ENCODE data around the gene DNHD1. TPM values are rescaled to one million over a fixed set of nuclear protein-coding genes. Genes with fewer than 3 reads are reported as not detected.

The DNHD1 gene
- total and polyA plus RNA-seq, 2 of the 4 experiments (the other 2 are of a cell fraction), result 1.8 to 3.6 TPM

DNA sequence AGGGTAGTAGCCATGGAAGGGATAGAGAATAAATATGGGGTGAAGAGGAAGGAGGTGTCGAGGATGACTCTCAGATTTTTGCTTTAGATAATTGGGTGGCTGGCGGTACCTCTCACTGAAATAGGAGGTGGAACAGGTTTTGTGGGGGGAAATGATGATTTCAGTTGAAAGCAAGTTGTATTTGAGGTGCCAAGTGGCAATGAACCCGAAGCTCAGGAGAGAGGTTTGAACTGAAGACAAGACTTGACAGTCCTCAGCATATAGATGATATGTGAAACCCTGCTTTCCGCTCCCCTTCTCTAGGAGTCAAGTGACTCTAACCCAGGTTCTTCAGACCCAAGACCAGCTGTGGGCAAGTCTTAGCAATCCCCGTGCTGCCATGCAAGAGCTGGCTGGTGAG lies 72.6 kb downstream of the DNHD1 start:
- no peak overlapping the region for H2BK120ac ChIP-seq (ENCODE audit: low read depth, low read length)
- no peak overlapping the region for H3K4ac ChIP-seq (ENCODE audit: low read depth, low read length)
- WGBS, 2 experiments (ENCODE audit: extremely low coverage in 2 of 2, insufficient read length in 1 of 2), result 75% methylated on average over 2 of the region's 5 CpGs; no CpG with 5 or more reads in 1 of the 2 experiments
- in situ Hi-C loops (cut with MboI; ENCODE audit: low sequenced_read_pairs), result no loop called here
- H2AK9ac ChIP-seq (replicated peaks; ENCODE audit: low read depth, low read length, poor library complexity), result no peak overlapping the region
- no peak overlapping the region for H3K56ac ChIP-seq (ENCODE audit: extremely low read depth, insufficient read depth, low read length)
- BruUV-seq (replicated peaks), result no TSS peak
- no peak overlapping the region for H3K4me2 ChIP-seq (ENCODE audit: low read depth, low read length)
- H3K9me1 ChIP-seq (ENCODE audit: insufficient read depth, low read length), result peaks cover 8% of the 10 kb centered on the region; the same call in 1 of the 2 replicates
- no peak overlapping the region for H3K9ac ChIP-seq (ENCODE audit: low read depth, low read length)
- intact Hi-C loops (cut with micrococcal nuclease), result no loop called here
- no peak overlapping the region for H4K91ac ChIP-seq (ENCODE audit: insufficient read depth, low read depth, low read length)
- no peak overlapping the region for H3K23ac ChIP-seq (ENCODE audit: low read depth, low read length)
- peaks cover 9% of the 10 kb centered on the region for H3K4me1 ChIP-seq (ENCODE audit: control insufficient read depth, insufficient read depth, low read length)
- no peak overlapping the region for H2BK5ac ChIP-seq (ENCODE audit: low read depth, low read length, poor library complexity, severe bottlenecking)
- no peak overlapping the region for H3K4me3 ChIP-seq (ENCODE audit: insufficient read depth, low read depth, low read length)
- H4K20me1 ChIP-seq (ENCODE audit: insufficient read depth, low read length), result no peaks in the 10 kb centered on the region
- no peak overlapping the region for H2AK5ac ChIP-seq (ENCODE audit: low read depth, low read length)
- no peak overlapping the region for H3K27ac ChIP-seq (ENCODE audit: insufficient read depth, low read length)
- H2BK20ac ChIP-seq (ENCODE audit: low read depth, low read length), result no peak overlapping the region
- ATAC-seq (ENCODE audit: low read depth) (no peak), DNase-seq (no peak)
- TF ChIP-seq, protein P1, sequence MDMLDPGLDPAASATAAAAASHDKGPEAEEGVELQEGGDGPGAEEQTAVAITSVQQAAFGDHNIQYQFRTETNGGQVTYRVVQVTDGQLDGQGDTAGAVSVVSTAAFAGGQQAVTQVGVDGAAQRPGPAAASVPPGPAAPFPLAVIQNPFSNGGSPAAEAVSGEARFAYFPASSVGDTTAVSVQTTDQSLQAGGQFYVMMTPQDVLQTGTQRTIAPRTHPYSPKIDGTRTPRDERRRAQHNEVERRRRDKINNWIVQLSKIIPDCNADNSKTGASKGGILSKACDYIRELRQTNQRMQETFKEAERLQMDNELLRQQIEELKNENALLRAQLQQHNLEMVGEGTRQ (IDR thresholded peaks at IDR 0.05; ENCODE audit: low read depth, low read length), result no peak
- TF ChIP-seq CHD1 (IDR thresholded peaks at IDR 0.05; ENCODE audit: low read depth, low read length), result no peak
- no peak overlapping the region for H3K18ac ChIP-seq (ENCODE audit: low read depth, low read length)
- dilution Hi-C loops (cut with HindIII; ENCODE audit: low sequenced_read_pairs, unreplicated experiment), result no loop called here
- ChIA-PET POLR2A (ENCODE audit: unreplicated experiment) (no interaction called here), CTCF (no interaction called here)
- no peaks in the 10 kb centered on the region for H3K9me3 ChIP-seq (ENCODE audit: control insufficient read depth, insufficient read depth, low read length)
- H2AFZ ChIP-seq (replicated peaks; ENCODE audit: low read length, poor library complexity), result no peak overlapping the region
- H3K36me3 ChIP-seq (ENCODE audit: control insufficient read depth, insufficient read depth, low read length), result no peaks in the 10 kb centered on the region; the same call in 1 of the 2 replicates
- no peak overlapping the region for H2BK15ac ChIP-seq (ENCODE audit: low read depth, low read length)
- H4K8ac ChIP-seq (ENCODE audit: low read depth in 2 of 2, low read length in 2 of 2), result no peak overlapping the region
- H3K14ac ChIP-seq (replicated peaks; ENCODE audit: low read depth, low read length), result no peak overlapping the region
- peaks cover 0 to 3% of the 10 kb centered on the region in 2 experiments; a peak in 2 of 4 replicates for H3K79me1 ChIP-seq (ENCODE audit: low read depth in 1 of 2, low read length in 2 of 2)
- no peak overlapping the region for H4K5ac ChIP-seq (ENCODE audit: low read depth, low read length)
- H3K27me3 ChIP-seq (ENCODE audit: control insufficient read depth, insufficient read depth, low read length), result no peaks in the 10 kb centered on the region
